PC-3 (cell line): Measurements from ENCODE around the gene ABLIM3. TPM values are rescaled to one million over a fixed set of nuclear protein-coding genes. Genes with fewer than 3 reads are reported as not detected.
A peak's percentile ranks its signal among the peaks of the same experiment; 100 is the strongest.

ENCODE experiments used
- ATAC-seq: fragments of 200-7000 bp; cut with Tn5 transposase; 2 replicates; pipeline ENCODE4 v1.9.1; 2020; ENCODE audit warnings: mild to moderate bottlenecking, moderate library complexity
- BruUV-seq: library from RNA; stranded (reverse); fragments of 400-500 nt; replicated peaks from 2 replicates; lab custom pipeline; 2021; lab: Mats Ljungman, UMichigan
- CTCF ChIA-PET: fragments of 300-600 bp; sonication (Branson Sonifier 250); formaldehyde crosslinking; loops from one replicate; lab custom pipeline; 2022; ENCODE audit warnings: antibody characterized with exemption; lab: Charles Lee
- POLR2A ChIA-PET: fragments of 300-600 bp; sonication (Branson Sonifier 250); formaldehyde crosslinking; loops from one replicate; lab custom pipeline; 2022; ENCODE audit warnings: antibody characterized with exemption; ENCODE audit not compliant: unreplicated experiment; lab: Charles Lee
- DNase-seq: peaks from one replicate; pipeline ENCODE4 v3.0.0-alpha.2; 2015
- H2AFZ ChIP-seq: fragments of 300-600 bp; sonication (generic); 2 replicates; pipeline ENCODE4 v1.6.0; 2016; ENCODE audit warnings: antibody characterized with exemption, low read length
- H3F3A ChIP-seq: fragments of 300-600 bp; sonication (generic); one replicate; pipeline ENCODE4 v1.6.0; 2017; ENCODE audit warnings: antibody characterized with exemption, low read length, control low read depth, mild to moderate bottlenecking; ENCODE audit not compliant: unreplicated experiment
- H3K27ac ChIP-seq: fragments of 300-600 bp; sonication (generic); 2 replicates; pipeline ENCODE4 v1.5.1; 2016; ENCODE audit warnings: mild to moderate bottlenecking, low read length
- H3K27me3 ChIP-seq: fragments of 300-600 bp; sonication (generic); 2 replicates; pipeline ENCODE4 v1.6.1; 2016; ENCODE audit warnings: low read length, mixed read lengths
- H3K36me3 ChIP-seq: fragments of 300-600 bp; sonication (generic); 2 replicates; pipeline ENCODE4 v1.6.1; 2016; ENCODE audit warnings: low read depth, mixed run types, low read length, mixed read lengths
- H3K4me1 ChIP-seq: fragments of 300-600 bp; sonication (generic); 2 replicates; pipeline ENCODE4 v1.5.1; 2016; ENCODE audit warnings: low read length; ENCODE audit not compliant: insufficient read depth
- H3K4me2 ChIP-seq: fragments of 300-600 bp; sonication (generic); 2 replicates; pipeline ENCODE4 v1.6.0; 2016; ENCODE audit warnings: low read length
- H3K4me3 ChIP-seq: fragments of 300-600 bp; sonication (generic); 2 replicates; pipeline ENCODE4 v1.5.1; 2016; ENCODE audit warnings: mild to moderate bottlenecking, low read length, mixed read lengths
- H3K79me2 ChIP-seq: fragments of 300-600 bp; sonication (generic); 2 replicates; pipeline ENCODE4 v1.6.1; 2017; ENCODE audit warnings: low read length, mixed read lengths
- H3K9ac ChIP-seq: fragments of 300-600 bp; sonication (generic); 2 replicates; pipeline ENCODE4 v1.6.0; 2016; ENCODE audit warnings: mild to moderate bottlenecking, low read length
- H3K9me2 ChIP-seq: fragments of 300-600 bp; sonication (generic); replicated peaks from 2 replicates; pipeline ENCODE4 v1.6.1; 2016; ENCODE audit warnings: mixed run types, low read length, mixed read lengths
- H3K9me3 ChIP-seq: fragments of 300-600 bp; sonication (generic); 2 replicates; pipeline ENCODE4 v1.6.1; 2016; ENCODE audit warnings: low read length, mixed read lengths
- H4K20me1 ChIP-seq: fragments of 300-600 bp; sonication (generic); 2 replicates; pipeline ENCODE4 v1.6.1; 2016; ENCODE audit warnings: low read length, mixed read lengths
- CTCF ChIP-seq: fragments of 300-600 bp; sonication (generic); conservative IDR thresholded peaks from 2 replicates; pipeline ENCODE4 v1.5.1; 2017; ENCODE audit warnings: antibody characterized with exemption, low read depth, mild to moderate bottlenecking, low read length
- EZH2 ChIP-seq: fragments of 300-600 bp; sonication (generic); IDR thresholded peaks from one replicate; pipeline ENCODE4 v1.6.1; 2017; ENCODE audit warnings: antibody characterized with exemption, mild to moderate bottlenecking, low read length; ENCODE audit not compliant: unreplicated experiment
- EZH2phosphoT487 ChIP-seq: fragments of 300-600 bp; sonication (generic); IDR thresholded peaks from 2 replicates; pipeline ENCODE4 v1.6.1; 2018; ENCODE audit warnings: mild to moderate bottlenecking, antibody characterized with exemption, low read length, borderline replicate concordance
- intact Hi-C: fragments of 100-400 bp; cut with micrococcal nuclease; formaldehyde crosslinking; loops from 2 replicates; pipeline ENCODE4 v1.9.0; 2023
- total RNA-seq: library from RNA; depleted of rRNA; stranded (reverse); fragments of >200 nt; gene quantifications from 2 replicates; pipeline ENCODE4 v1.2.3, GENCODE V29; 2014

Gene ABLIM3
- total RNA-seq, 1 experiment from 2014 or later = 43.6 TPM

DNA sequence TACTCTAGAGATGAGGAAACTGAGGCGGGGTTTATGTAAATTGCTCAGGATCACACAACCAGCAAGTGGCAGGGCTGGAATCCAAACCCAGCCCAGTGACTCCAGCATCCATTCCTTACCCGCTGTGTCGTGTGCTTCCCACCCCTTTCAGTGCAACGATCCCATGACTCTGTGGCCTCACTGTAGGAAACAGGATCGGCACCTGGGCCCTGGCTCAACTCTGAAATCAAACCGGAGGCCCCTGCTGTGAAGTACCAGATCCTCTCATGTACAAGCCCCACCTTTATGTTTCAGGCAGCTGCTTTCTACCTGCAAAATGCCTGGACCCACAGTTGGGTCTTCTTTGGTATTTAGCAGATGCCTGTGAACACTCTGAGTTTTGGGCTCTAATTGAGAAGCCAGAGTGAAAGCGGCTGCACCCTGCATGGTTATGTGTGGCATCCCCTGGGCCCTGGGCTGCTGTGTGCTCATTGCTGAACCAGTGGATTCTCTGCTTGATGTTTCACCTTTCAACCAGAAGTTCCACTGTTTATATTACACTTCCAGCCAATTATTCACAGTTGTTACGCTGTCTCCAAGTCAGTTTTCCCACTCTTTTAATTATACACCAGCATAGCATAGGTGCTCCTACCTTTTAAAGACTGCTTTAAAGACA is 36.7 kb downstream of the ABLIM3 start:
- BruUV-seq = no TSS peak
- Histone ChIP-seq H3K4me3 (no peak overlapping the region), H3K9ac (no peak overlapping the region), H3K79me2 (no peaks in the 10 kb centered on the region), H3F3A (no peaks in the 10 kb centered on the region), H2AFZ (no peak overlapping the region), H3K27ac (no peak overlapping the region), H3K27me3 (no peaks in the 10 kb centered on the region), H3K9me2 (no peaks in the 10 kb centered on the region), H3K36me3 (0 out of 2 replicates have a peak, but pooled peaks cover 2% of the 10 kb centered on the region), H3K4me1 (peaks cover 26% of the 10 kb centered on the region), H3K9me3 (no peaks in the 10 kb centered on the region), H4K20me1 (no peaks in the 10 kb centered on the region), H3K4me2 (no peak overlapping the region)
- TF ChIP-seq CTCF = no peak
- no peak for TF ChIP-seq EZH2
- TF ChIP-seq EZH2phosphoT487 = no peak
- CTCF ChIA-PET = no interaction called here
- intact Hi-C loops = no loop called here
- DNase-seq (no peak), ATAC-seq (no peak)
- POLR2A ChIA-PET = no interaction called here

DNA sequence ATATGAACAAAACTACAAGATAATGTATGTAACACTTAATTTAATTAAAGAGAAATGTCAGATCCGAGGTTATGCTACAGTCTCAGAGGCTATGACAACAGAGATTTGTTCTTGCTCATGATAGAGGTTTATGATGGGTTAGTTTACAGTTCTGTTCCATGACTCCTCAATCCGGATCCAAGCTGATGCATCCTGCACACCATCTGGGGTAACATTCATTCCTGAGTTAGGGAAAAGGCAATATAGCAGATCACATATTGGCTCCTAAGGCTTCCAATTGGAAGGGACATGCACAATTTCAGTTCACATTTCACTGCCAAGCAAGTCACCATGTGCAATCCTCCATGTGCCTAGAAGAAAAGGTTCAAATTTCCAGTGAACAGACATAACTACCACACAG is 40.4 kb downstream of the ABLIM3 start:
- BruUV-seq = no TSS peak
- no peak for DNase-seq
- peaks cover 27% of the 10 kb centered on the region for H3K36me3 ChIP-seq
- CTCF ChIA-PET = no interaction called here
- no peak overlapping the region for H3K4me3 ChIP-seq
- 0 out of 2 replicates have a peak, but pooled peaks have one; percentile 8 for ATAC-seq
- no peaks in the 10 kb centered on the region for H3K9me3 ChIP-seq
- no peaks in the 10 kb centered on the region for H3K79me2 ChIP-seq
- intact Hi-C loops = no loop called here
- H3K9ac ChIP-seq = no peak overlapping the region
- TF ChIP-seq CTCF (no peak), EZH2 (no peak), EZH2phosphoT487 (no peak)
- H3K27me3 ChIP-seq = no peaks in the 10 kb centered on the region
- H3K27ac ChIP-seq = no peak overlapping the region
- H4K20me1 ChIP-seq = no peaks in the 10 kb centered on the region
- no peak overlapping the region for H3K4me2 ChIP-seq
- H3F3A ChIP-seq = peaks cover 3% of the 10 kb centered on the region
- H3K9me2 ChIP-seq = no peaks in the 10 kb centered on the region
- no peak overlapping the region for H2AFZ ChIP-seq
- peaks cover 12% of the 10 kb centered on the region for H3K4me1 ChIP-seq
- POLR2A ChIA-PET = no interaction called here

GRCh38 chr5:149182241-149182640 is 40.9 kb downstream of the ABLIM3 start:
- no peak for ATAC-seq
- Histone ChIP-seq H3K36me3 (peaks cover 27% of the 10 kb centered on the region), H3K4me1 (peaks cover 17% of the 10 kb centered on the region), H4K20me1 (no peaks in the 10 kb centered on the region), H2AFZ (no peak overlapping the region), H3K9me2 (no peaks in the 10 kb centered on the region), H3F3A (peaks cover 8% of the 10 kb centered on the region), H3K9me3 (no peaks in the 10 kb centered on the region), H3K9ac (no peak overlapping the region), H3K27ac (no peak overlapping the region), H3K4me2 (no peak overlapping the region), H3K4me3 (no peak overlapping the region), H3K27me3 (no peaks in the 10 kb centered on the region), H3K79me2 (no peaks in the 10 kb centered on the region)
- no peak for DNase-seq
- TF ChIP-seq CTCF (no peak), EZH2phosphoT487 (no peak), EZH2 (no peak)
- ChIA-PET CTCF (no interaction called here), POLR2A (no interaction called here)
- intact Hi-C loops = no loop called here
- no TSS peak for BruUV-seq
